PC-9 (cell line): ENCODE data around the gene RORB. TPM values are rescaled to one million over a fixed set of nuclear protein-coding genes. Genes with fewer than 3 reads are reported as not detected.

Experiments used
- BruUV-seq: library from RNA; stranded (reverse); fragments of 400-500 nt; replicated peaks from 2 replicates; lab custom pipeline; 2021; lab: Mats Ljungman, UMichigan
- CTCF ChIA-PET: fragments of 300-600 bp; sonication (Branson Sonifier 250); formaldehyde crosslinking; loops from one replicate; lab custom pipeline; 2022; ENCODE audit warnings: antibody characterized with exemption; lab: Charles Lee
- POLR2A ChIA-PET: fragments of 300-600 bp; sonication (Branson Sonifier 250); formaldehyde crosslinking; loops from one replicate; lab custom pipeline; 2022; ENCODE audit warnings: antibody characterized with exemption; ENCODE audit not compliant: unreplicated experiment; lab: Charles Lee
- DNase-seq, 2 experiments: peaks; one replicate each; pipeline versions ENCODE4 v3.0.0 to v3.0.0-alpha.2; 2015 to 2022; ENCODE audit warnings: mixed read lengths in 1 of 2
- H2AFZ ChIP-seq: fragments of 200-600 bp; sonication (generic); 2 replicates; pipeline ENCODE4 v1.8.1; 2017; ENCODE audit warnings: antibody characterized with exemption
- H3F3A ChIP-seq: fragments of 200-600 bp; sonication (generic); 2 replicates; pipeline ENCODE4 v1.8.1; 2017; ENCODE audit warnings: antibody characterized with exemption, mild to moderate bottlenecking, low read depth; ENCODE audit not compliant: insufficient read depth
- H3K27ac ChIP-seq: fragments of 200-600 bp; sonication (generic); 2 replicates; pipeline ENCODE4 v1.6.1; 2016; ENCODE audit warnings: mixed run types
- H3K27me3 ChIP-seq: fragments of 200-600 bp; sonication (generic); 2 replicates; pipeline ENCODE4 v1.6.1; 2016; ENCODE audit warnings: low read depth, mixed run types; ENCODE audit not compliant: insufficient read depth
- H3K36me3 ChIP-seq: fragments of 200-600 bp; sonication (generic); 2 replicates; pipeline ENCODE4 v1.6.1; 2016; ENCODE audit warnings: low read depth, mixed run types
- H3K4me1 ChIP-seq: fragments of 200-600 bp; sonication (generic); replicated peaks from 2 replicates; pipeline ENCODE4 v1.6.1; 2016; ENCODE audit warnings: mixed run types; ENCODE audit not compliant: insufficient read depth
- H3K4me2 ChIP-seq: fragments of 200-600 bp; sonication (generic); 2 replicates; pipeline ENCODE4 v1.6.1; 2017; ENCODE audit warnings: mixed run types
- H3K4me3 ChIP-seq: fragments of 200-600 bp; sonication (generic); 2 replicates; pipeline ENCODE4 v1.6.1; 2016; ENCODE audit warnings: mixed run types
- H3K79me2 ChIP-seq: fragments of 200-600 bp; sonication (generic); 2 replicates; pipeline ENCODE4 v1.6.1; 2017; ENCODE audit warnings: low read depth, mixed run types
- H3K9me2 ChIP-seq: fragments of 200-600 bp; sonication (generic); 2 replicates; pipeline ENCODE4 v1.8.1; 2017; ENCODE audit warnings: mild to moderate bottlenecking; ENCODE audit not compliant: insufficient read depth
- H3K9me3 ChIP-seq: fragments of 200-600 bp; sonication (generic); 2 replicates; pipeline ENCODE4 v1.8.1; 2016; ENCODE audit warnings: low read depth; ENCODE audit not compliant: insufficient read depth
- H4K20me1 ChIP-seq: fragments of 200-600 bp; sonication (generic); 2 replicates; pipeline ENCODE4 v1.8.1; 2017; ENCODE audit not compliant: insufficient read depth
- EZH2 ChIP-seq: fragments of 200-600 bp; sonication (generic); IDR thresholded peaks from 2 replicates; pipeline ENCODE4 v1.8.0; 2017; ENCODE audit warnings: antibody characterized with exemption, low read depth
- intact Hi-C: fragments of 100-400 bp; cut with micrococcal nuclease; formaldehyde crosslinking; loops from one replicate; pipeline ENCODE4 v1.10.0; 2022; ENCODE audit not compliant: unreplicated experiment
- total RNA-seq: library from RNA; stranded (reverse); gene quantifications from 2 replicates; pipeline ENCODE4 v1.2.3, GENCODE V29; 2021
- TF ChIP-seq, protein P1 (sequence below): fragments of 200-600 bp; sonication (generic); conservative IDR thresholded peaks from 2 replicates; pipeline ENCODE4 v1.6.1; 2017; ENCODE audit warnings: mixed run types, antibody characterized with exemption, mild to moderate bottlenecking, moderate library complexity

Gene RORB
- total RNA-seq, 1 experiment from 2014 or later = 0.07 TPM

DNA sequence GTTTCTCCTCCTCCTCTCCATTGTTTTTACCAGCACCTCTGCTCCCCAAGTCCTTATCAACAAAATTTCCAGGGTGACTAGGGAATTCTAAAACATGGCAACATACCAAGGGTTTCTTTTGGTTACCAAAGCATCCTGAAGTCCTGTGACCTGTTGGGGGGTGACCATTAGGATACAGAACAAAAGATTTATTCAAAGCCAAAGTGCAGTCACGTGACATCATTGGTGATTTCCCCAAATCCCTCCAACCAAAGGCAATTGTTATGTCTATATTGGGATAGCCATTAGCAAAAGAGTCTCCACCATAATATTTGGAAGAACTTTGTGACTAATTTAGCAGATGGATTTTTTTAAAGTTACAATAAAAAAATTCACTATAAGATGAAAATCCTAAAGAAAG, 222.2 kb downstream of the RORB start:
- Histone ChIP-seq H3K4me3 (no peak overlapping the region), H3K36me3 (no peaks in the 10 kb centered on the region), H4K20me1 (no peaks in the 10 kb centered on the region), H3K79me2 (no peaks in the 10 kb centered on the region), H3K9me2 (no peaks in the 10 kb centered on the region), H3K9me3 (no peaks in the 10 kb centered on the region), H3K27me3 (no peaks in the 10 kb centered on the region), H3K4me2 (no peak overlapping the region), H2AFZ (no peak overlapping the region), H3K27ac (no peak overlapping the region), H3F3A (no peaks in the 10 kb centered on the region), H3K4me1 (no peaks in the 10 kb centered on the region)
- intact Hi-C loops = loop anchor here (10.0 kb wide), 1 partner anchor 75 kb away; no protein-coding TSS in a partner anchor
- no TSS peak for BruUV-seq
- POLR2A ChIA-PET = no interaction called here
- CTCF ChIA-PET = no interaction called here
- TF ChIP-seq, protein P1, sequence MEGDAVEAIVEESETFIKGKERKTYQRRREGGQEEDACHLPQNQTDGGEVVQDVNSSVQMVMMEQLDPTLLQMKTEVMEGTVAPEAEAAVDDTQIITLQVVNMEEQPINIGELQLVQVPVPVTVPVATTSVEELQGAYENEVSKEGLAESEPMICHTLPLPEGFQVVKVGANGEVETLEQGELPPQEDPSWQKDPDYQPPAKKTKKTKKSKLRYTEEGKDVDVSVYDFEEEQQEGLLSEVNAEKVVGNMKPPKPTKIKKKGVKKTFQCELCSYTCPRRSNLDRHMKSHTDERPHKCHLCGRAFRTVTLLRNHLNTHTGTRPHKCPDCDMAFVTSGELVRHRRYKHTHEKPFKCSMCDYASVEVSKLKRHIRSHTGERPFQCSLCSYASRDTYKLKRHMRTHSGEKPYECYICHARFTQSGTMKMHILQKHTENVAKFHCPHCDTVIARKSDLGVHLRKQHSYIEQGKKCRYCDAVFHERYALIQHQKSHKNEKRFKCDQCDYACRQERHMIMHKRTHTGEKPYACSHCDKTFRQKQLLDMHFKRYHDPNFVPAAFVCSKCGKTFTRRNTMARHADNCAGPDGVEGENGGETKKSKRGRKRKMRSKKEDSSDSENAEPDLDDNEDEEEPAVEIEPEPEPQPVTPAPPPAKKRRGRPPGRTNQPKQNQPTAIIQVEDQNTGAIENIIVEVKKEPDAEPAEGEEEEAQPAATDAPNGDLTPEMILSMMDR = no peak
- no peak for TF ChIP-seq EZH2
- no peak for DNase-seq

GRCh38 chr9:74721696-74722660, 224.8 kb downstream of the RORB start:
- Histone ChIP-seq H3K79me2 (no peaks in the 10 kb centered on the region), H4K20me1 (no peaks in the 10 kb centered on the region), H3F3A (no peaks in the 10 kb centered on the region), H3K4me2 (no peak overlapping the region), H3K9me2 (no peaks in the 10 kb centered on the region), H3K27me3 (no peaks in the 10 kb centered on the region), H3K36me3 (no peaks in the 10 kb centered on the region), H2AFZ (no peak overlapping the region), H3K9me3 (no peaks in the 10 kb centered on the region), H3K4me1 (no peaks in the 10 kb centered on the region), H3K4me3 (no peak overlapping the region), H3K27ac (no peak overlapping the region)
- intact Hi-C loops = no loop called here
- ChIA-PET CTCF (no interaction called here), POLR2A (no interaction called here)
- TF ChIP-seq, protein P1 = no peak
- TF ChIP-seq EZH2 = no peak
- BruUV-seq = no TSS peak
- DNase-seq = no peak

- no TSS peak for BruUV-seq
Measured at GRCh38 chr9:74724317-74724716, 227.2 kb downstream of the RORB start.

More at GRCh38 chr9:74724317-74724716, 227.2 kb downstream of the RORB start:
- no peaks in the 10 kb centered on the region for H3K9me3 ChIP-seq
- TF ChIP-seq EZH2 = no peak
- TF ChIP-seq, protein P1 = no peak
- ChIA-PET POLR2A (no interaction called here), CTCF (no interaction called here)
- H3F3A ChIP-seq = no peaks in the 10 kb centered on the region
- intact Hi-C loops = no loop called here
- DNase-seq = no peak
- no peak overlapping the region for H2AFZ ChIP-seq
- H3K36me3 ChIP-seq = no peaks in the 10 kb centered on the region
- no peaks in the 10 kb centered on the region for H3K79me2 ChIP-seq
- no peak overlapping the region for H3K27ac ChIP-seq
- H4K20me1 ChIP-seq = no peaks in the 10 kb centered on the region
- no peaks in the 10 kb centered on the region for H3K9me2 ChIP-seq
- H3K27me3 ChIP-seq = no peaks in the 10 kb centered on the region
- H3K4me1 ChIP-seq = no peaks in the 10 kb centered on the region
- no peak overlapping the region for H3K4me2 ChIP-seq
- H3K4me3 ChIP-seq = no peak overlapping the region
